H1 (cell line): ENCODE data around the gene CSRNP3. TPM values are rescaled to one million over a fixed set of nuclear protein-coding genes. Genes with fewer than 3 reads are reported as not detected.

Experiments
- CBX5 ChIP-seq: fragments of 300-800, 300-1000 bp; sonication (generic); IDR thresholded peaks from 2 replicates; pipeline ENCODE4 v1.7.1; 2016; ENCODE audit warnings: antibody characterized with exemption, low read length, low read depth
- CBX8 ChIP-seq: fragments of 300-800, 300-1000 bp; sonication (generic); IDR thresholded peaks from 2 replicates; pipeline ENCODE4 v1.7.1; 2016; ENCODE audit warnings: low read depth, low read length, borderline replicate concordance
- CEBPB ChIP-seq: IDR thresholded peaks from 2 replicates; pipeline ENCODE4 v1.6.1; 2012; ENCODE audit warnings: low read depth, low read length
- CHD7 ChIP-seq: fragments of 300-600 bp; sonication (generic); IDR thresholded peaks from 2 replicates; pipeline ENCODE4 v1.7.1; 2012; ENCODE audit warnings: low read length, moderate library complexity, mild to moderate bottlenecking, inconsistent platforms; ENCODE audit not compliant: insufficient replicate concordance
- NRF1 ChIP-seq: IDR thresholded peaks from 2 replicates; pipeline ENCODE4 v1.6.1; 2011; ENCODE audit warnings: mild to moderate bottlenecking, low read depth, low read length, improper control_type of control experiment
- POLR2A ChIP-seq, 2 experiments: IDR thresholded peaks; 1 replicate in 1 of 2; 2 replicates in 1 of 2; pipeline ENCODE4 v1.6.1; 2011; ENCODE audit warnings: low read depth in 2 of 2, low read length in 2 of 2, mild to moderate bottlenecking in 2 of 2; ENCODE audit errors: control extremely low read depth in 1 of 2
- polyA plus RNA-seq, 7 experiments: library from polyadenylated mRNA; depleted of rRNA in 3 of 7; stranded (reverse) in 5 of 7; unstranded in 2 of 7; fragments of >200 nt in 5 of 7; fragments of 200-250 nt in 2 of 7; gene quantifications; 1 replicate in 5 of 7; 2 replicates in 1 of 7; 4 replicates in 1 of 7; pipeline versions ENCODE4 v1.2.1 to v1.2.3, GENCODE V29; 2011 to 2013; ENCODE audit warnings: missing spikeins in 2 of 7, mixed read lengths in 2 of 7
- total RNA-seq: library from RNA; stranded (reverse); fragmentation: NEBNext Ultra II Directional; extraction: Animal tissue kit (Norgen Biotek cat#: 25700); gene quantifications from 2 replicates; pipeline ENCODE4 v1.2.1, GENCODE V29; 2021

Gene CSRNP3
- total and polyA plus RNA-seq, 2 of the 8 experiments (the other 6 are each of a cell fraction or from before 2014, with no cell fraction given) = 1.3 to 6.5 TPM

GRCh38 chr2:165518611-165519010 lies 49.1 kb downstream of the CSRNP3 start (continued):
- TF ChIP-seq CHD7 = no peak
- TF ChIP-seq CEBPB = no peak
- no peak for TF ChIP-seq CBX8
- no peak for TF ChIP-seq NRF1
- no peak for TF ChIP-seq CBX5
- no peak for TF ChIP-seq POLR2A (IDR thresholded peaks at IDR 0.05; ENCODE audit: control extremely low read depth in 1 of 2, low read depth in 2 of 2, low read length in 2 of 2)
